HT-29 (cell line): Measurements from ENCODE around the gene OR51S1. TPM values are rescaled to one million over a fixed set of nuclear protein-coding genes. Genes with fewer than 3 reads are reported as not detected.
"Not testable (repeated sequence)": the region's sequence is repeated elsewhere in the genome, so short reads cannot be mapped to it uniquely, and the experiment has no call there.

Source experiments
- DNase-seq: peaks from one replicate; pipeline ENCODE4 v3.0.0-alpha.2; 2015; ENCODE audit warnings: low spot score
- total RNA-seq: library from RNA; depleted of rRNA; stranded (reverse); fragments of >200 nt; shearing (Covaris generic); gene quantifications from 2 replicates; pipeline ENCODE4 v1.2.3, GENCODE V29; 2014; rRNA removed

The OR51S1 gene
- total RNA-seq, 1 experiment from 2014 or later: not detected

DNA sequence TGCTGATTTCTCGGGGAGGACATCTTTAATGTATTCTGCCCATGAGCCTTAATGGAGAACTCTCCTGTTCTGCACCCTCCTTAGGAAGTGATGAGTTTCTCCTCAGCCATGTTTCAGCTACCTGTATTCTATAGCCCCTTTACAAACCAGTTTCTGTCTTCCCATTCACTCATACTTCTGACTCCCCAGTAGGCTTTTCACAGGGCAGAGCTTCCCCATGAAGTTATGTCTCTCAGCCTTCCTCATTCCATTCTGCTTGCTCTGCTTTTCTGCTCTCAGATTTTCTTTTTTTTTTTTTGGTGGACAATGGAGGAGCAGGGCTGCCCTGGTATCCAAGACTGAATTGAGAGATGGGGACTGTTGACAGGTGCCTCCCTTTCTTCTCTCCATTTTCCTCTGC, 40.5 kb downstream of the OR51S1 start:
- DNase-seq: no peak

GRCh38 chr11:4804280-4804679, 44.7 kb downstream of the OR51S1 start, which contains the start of gene OR52R1:
OR52R1 (minus strand) TSS chr11:4804380; CDS start chr11:4804380, 0 bp downstream.
- DNase-seq: no peak

DNA sequence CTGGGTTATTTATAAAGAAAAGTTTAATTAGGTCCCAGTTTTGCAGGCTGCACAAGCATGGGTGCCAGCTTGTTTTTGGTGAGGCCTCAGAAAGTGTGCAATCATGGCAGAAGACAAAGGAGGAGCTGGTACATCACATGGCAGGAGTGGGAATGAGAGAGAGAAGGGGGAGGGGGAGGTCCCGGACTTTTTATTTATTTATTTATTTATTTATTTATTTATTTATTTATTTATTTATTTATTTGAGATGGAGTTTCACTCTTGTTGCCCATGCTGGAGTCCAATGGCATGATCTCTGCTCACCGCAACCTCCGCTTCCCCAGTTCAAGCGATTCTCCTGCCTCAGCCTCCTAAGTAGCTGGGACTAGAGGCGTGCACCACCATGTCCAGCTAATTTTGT, 47.7 kb downstream of the OR51S1 start:
- not testable (repeated sequence) for DNase-seq

GRCh38 chr11:4798427-4799183, 50.4 kb downstream of the OR51S1 start:
- DNase-seq: no peak

Other genes with a start within 250 kb of the OR51S1 start
- 3.1 and 3.4 TPM in 2 replicates for gene TRIM68, start 241.0 kb downstream of the OR51S1 start, total RNA-seq
- gene OR51D1, start 211.7 kb downstream of the OR51S1 start, total RNA-seq: not detected in 2 replicates
- 0.41 and 0.63 TPM in 2 replicates for gene OR51E1, start 205.2 kb downstream of the OR51S1 start, total RNA-seq
- 0.20 TPM in 1 of 2 replicates, not detected in the other for gene OR51E2, start 151.4 kb downstream of the OR51S1 start, total RNA-seq
- gene MMP26, start 144.4 kb downstream of the OR51S1 start, total RNA-seq: not detected in 2 replicates
- gene OR51F1, start 79.3 kb downstream of the OR51S1 start, total RNA-seq: not detected in 2 replicates
- not detected in 2 replicates for gene OR52R1, start 44.8 kb downstream of the OR51S1 start, total RNA-seq
- gene OR51F2, start 27.9 kb downstream of the OR51S1 start, total RNA-seq: not detected in 2 replicates
- gene OR51T1, start 32.7 kb upstream of the OR51S1 start, total RNA-seq: not detected in 2 replicates
- not detected in 2 replicates for gene OR51A7, start 54.6 kb upstream of the OR51S1 start, total RNA-seq
- gene OR51G2, start 70.1 kb upstream of the OR51S1 start, total RNA-seq: 0.23 TPM in 1 of 2 replicates, not detected in the other
- not detected in 2 replicates for gene OR51G1, start 75.1 kb upstream of the OR51S1 start, total RNA-seq
- gene OR51A4, start 98.4 kb upstream of the OR51S1 start, total RNA-seq: not detected in 2 replicates
- not detected in 2 replicates for gene OR51A2, start 106.5 kb upstream of the OR51S1 start, total RNA-seq
- not detected in 2 replicates for gene OR51L1, start 145.6 kb upstream of the OR51S1 start, total RNA-seq
- gene OR52J3, start 197.3 kb upstream of the OR51S1 start, total RNA-seq: not detected in 2 replicates
- gene OR52E2, start 210.4 kb upstream of the OR51S1 start, total RNA-seq: not detected in 2 replicates
- not detected in 2 replicates for gene OR52E1, start 220.4 kb upstream of the OR51S1 start, total RNA-seq